ENCODE measurements around the gene CERS4.
"Not testable (repeated sequence)": the region's sequence is repeated elsewhere in the genome, so short reads cannot be mapped to it uniquely, and the experiment has no call there.

CERS4 gene

GRCh38 chr19:8210421-8211101, 1.4 kb downstream of the CERS4 start:
- no peak for DNase-seq

DNA sequence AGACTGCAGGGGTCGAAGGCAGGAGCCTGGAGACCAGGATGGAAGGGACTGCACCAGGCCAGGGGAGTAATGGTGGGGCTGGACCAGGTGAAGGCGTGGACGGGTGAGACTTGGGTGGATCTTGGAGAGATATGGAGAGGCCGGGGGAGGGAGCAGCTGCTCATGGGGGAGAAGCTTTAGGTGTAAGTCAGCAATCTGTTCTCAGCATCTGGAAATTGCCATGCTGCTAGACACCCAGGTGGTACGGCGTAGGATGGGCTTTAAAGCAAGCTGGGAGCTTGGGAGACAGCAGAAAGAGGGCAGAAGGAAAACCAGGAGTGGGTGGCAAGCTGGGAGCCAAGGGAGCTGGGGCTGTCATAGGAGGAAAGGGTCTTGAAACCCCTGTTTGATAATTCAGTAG, 3.0 kb downstream of the CERS4 start:
- no peak for DNase-seq

DNA sequence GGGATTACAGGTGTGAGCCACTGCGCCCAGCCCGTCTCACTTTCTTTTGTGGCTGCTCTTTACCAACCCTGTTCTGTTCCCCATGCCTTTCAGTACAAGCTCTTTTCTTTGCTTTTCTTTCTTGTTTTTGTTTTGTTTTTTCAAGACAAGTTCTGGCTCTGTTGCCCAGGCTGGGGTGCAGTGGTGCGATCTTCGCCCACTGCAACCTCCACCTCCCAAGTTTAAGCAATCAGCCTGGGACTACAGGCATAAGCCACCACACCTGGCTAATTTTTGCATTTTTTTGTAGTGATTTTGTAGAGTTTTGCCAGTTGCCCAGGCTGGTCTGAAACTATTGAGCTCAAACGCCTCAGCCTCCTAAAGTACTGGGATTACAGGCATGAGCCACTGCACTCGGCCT, 3.7 kb downstream of the CERS4 start:
- no peak for DNase-seq

DNA sequence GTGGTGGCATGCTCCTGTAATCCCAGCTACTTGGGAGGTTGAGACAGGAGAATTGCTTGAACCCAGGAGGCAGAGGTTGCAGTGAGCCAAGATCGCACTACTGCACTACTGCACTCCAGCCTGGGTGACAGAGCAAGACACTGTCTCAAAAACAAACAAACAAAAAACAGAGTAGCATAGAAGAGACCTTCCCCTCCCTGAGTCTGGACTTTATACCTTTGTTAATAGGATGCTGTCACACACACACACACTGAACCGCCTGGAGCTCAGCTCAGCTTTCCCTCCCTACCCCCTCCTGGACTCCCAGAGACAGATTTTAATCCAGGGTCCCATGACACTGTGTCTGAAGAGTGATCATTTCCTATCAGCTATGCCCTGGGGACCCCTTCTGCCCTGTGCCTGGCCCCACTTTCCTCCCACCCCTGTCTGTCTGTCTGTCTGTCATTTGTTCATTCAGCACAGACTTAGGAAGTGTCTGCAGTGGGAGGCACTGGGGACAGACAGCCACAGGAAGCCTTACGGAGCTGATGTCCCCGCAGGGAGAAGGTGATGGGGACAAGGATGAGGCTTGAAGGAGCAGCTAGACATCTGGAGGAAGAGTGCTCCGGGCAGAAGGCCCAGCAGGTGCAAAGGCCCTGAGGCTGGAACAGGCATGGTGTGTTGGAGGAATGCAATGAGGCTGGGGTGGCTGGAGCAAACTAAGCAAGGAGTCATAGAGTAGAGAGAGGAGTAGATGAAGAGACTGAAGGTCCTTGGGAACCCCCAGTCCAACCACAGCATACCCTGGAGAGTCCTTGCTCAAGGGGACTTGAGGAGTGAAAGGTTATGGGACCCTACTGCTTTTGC, 4.9 kb downstream of the CERS4 start:
- DNase-seq = no peak

DNA sequence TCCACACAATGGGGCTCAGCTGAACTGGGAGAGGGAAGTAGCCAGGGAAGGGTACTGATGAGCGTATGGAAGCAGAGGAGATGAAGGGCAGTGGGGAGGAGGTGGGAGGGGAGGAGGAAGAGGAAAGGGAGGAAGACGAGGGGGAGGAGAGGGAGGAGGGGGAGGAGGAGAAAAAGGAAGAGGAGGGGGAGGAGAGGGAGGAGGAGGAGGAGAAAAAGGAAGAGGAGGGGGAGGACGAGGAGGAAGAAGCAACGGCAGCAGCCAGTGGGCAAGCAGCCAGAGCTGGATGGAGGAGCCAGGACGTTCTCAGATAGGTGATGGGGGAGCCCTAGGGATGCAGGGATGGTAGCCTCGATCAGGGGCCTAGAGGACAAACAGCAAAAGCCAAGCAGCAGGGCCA, 5.6 kb downstream of the CERS4 start:
- no peak for DNase-seq

GRCh38 chr19:8215783-8216182, 6.6 kb downstream of the CERS4 start:
- no peak for DNase-seq

- no peak for DNase-seq
Measured at GRCh38 chr19:8216357-8216756, 7.2 kb downstream of the CERS4 start.

DNA sequence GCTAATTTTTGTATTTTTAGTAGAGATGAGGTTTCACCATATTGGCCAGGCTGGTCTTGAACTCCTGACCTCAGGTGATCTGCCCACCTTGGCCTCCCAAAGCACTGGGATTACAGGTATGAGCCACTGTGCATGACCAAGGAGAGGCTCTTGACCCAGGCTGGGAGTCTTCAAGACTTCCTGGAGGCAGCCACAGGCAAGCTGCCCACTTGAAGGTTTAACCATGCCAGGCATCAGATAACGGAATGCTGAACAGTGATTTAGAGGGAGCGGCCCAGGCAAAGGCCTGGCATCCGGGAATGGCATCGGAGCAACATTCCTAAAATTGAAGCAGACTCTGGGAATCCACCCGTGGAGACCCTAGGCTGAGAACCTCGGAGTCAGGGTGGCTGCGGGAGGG, 9.0 kb downstream of the CERS4 start:
- not testable (repeated sequence) for DNase-seq

GRCh38 chr19:8220481-8220880, 11.3 kb downstream of the CERS4 start:
- no peak for DNase-seq

DNA sequence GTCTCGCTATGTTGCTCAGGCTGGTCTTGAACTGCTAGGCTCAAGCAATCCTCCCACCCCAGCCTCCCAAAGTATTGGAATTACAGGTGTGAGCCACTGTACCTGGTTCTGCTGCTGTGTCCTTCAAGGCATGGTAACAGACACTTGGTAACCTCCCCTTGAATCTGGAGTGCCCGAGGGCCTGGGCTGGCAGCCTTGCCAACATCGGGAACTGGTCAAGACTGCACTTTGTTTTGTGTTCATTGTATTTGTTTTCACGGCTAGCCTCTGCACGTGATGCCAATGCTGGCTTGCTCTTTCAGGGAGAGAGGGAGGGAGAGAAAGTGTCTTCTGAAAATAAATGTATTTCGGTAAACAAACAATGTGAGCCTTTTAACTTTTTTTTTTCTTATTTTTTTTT, 12.0 kb downstream of the CERS4 start:
- DNase-seq = no peak

DNA sequence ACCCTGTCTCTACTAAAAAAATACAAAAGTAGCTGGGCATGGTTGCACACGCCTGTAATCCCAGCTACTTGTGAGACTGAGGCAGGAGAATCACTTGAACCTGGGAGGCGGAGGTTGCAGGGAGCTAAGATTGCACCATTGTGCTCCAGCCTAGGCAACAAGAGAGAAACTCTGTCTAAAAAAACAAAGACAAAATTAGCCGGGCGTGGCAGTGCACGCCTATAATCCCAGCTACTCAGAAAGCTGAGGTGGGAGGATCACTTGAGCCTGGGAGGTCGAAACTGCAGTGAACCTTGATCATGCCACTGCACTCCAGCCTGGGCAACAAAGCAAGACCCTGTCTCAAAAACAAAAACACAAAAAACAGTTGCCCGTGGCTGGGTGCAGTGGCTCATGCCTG, 14.3 kb downstream of the CERS4 start:
- not testable (repeated sequence) for DNase-seq

- DNase-seq = no peak
Measured at GRCh38 chr19:8224394-8225145, 15.4 kb downstream of the CERS4 start.

DNA sequence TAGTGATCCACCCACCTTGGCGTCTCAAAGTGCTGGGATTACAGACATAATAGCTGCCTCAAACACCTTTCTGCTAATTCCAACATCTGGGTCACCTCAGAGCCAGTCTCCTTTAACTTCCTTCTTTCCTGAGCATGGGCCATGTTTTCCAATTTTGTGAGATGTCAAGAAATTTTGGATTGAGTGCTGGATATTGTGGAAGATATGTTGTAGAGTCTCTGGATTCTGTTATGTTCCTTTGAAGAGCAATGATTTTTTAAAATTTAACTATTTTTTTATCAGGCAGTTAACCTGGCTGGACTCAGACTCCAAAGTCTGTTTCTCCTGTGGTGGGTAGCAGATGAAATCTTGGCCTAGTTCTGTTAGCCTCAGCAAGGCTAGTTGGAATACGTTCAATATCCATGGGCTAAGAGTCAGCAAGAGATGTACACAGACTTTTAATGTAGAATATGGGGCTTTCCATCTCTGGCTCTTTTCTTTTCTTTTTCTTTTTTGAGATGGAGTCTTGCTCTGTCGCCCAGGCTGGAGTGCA, 22.0 kb downstream of the CERS4 start:
- no peak for DNase-seq

DNA sequence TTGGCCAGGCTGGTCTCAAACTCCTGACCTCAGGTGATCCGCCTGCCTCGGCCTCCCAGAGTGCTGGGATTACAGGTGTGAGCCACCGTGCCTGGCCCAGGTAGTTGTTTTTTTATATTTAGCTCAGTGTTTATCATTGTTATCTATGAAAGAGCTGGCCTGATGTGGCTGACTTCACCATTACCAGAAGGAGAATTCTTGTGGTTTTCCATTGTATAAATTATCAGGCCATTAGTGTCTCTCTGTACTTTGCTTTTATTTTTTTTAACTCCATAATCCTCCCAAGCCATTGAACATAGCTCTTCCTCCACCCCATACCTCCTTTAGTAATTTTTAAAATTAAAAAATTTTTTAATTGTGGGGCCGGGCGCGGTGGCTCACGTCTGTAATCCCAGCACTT, 24.2 kb downstream of the CERS4 start:
- DNase-seq = no peak

DNA sequence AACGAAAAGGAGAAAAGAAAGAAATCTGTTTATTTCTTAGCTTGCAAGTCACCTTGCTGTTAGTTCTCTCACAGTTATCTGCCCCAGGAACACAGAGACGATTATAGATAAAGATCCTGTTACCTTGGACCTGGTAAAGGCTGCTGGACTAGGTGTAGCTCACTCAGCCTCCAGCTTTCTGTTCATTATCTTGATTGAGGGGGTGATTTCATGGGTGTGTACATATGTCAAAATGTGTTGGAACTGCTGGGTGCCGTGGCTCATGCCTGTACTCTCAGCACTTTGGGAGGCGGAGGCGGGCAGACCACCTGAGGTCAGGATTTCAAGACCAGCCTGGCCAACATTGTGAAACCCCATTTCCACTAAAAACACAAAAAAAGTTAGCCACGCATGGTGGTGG, 27.9 kb downstream of the CERS4 start:
- DNase-seq = no peak

- peak in 1 of 2 experiments; percentile 76 for DNase-seq
Measured at GRCh38 chr19:8238251-8238650, 29.1 kb downstream of the CERS4 start.

- no peak for DNase-seq
Measured at GRCh38 chr19:8239528-8240273, 30.5 kb downstream of the CERS4 start.

- DNase-seq = peak in 1 of 2 experiments; percentile 60
Measured at GRCh38 chr19:8240274-8241229, 31.4 kb downstream of the CERS4 start.

GRCh38 chr19:8241646-8242045, 32.5 kb downstream of the CERS4 start:
- DNase-seq = no peak

- no peak for DNase-seq
Measured at GRCh38 chr19:8242211-8242821, 33.1 kb downstream of the CERS4 start.

GRCh38 chr19:8243146-8243545, 34.0 kb downstream of the CERS4 start:
- no peak for DNase-seq

All from NCI-H446 (cell line).